HG03060 (cell line): Measurements from ENCODE around the gene EPN2.
A peak's percentile ranks its signal among the peaks of the same experiment; 100 is the strongest.

Experiments used
- ATAC-seq: cut with Tn5 transposase; IDR thresholded peaks from one replicate; pipeline ENCODE4 v1.9.1; 2021; ENCODE audit warnings: low read depth, moderate number of reproducible peaks; ENCODE audit not compliant: unreplicated experiment

EPN2 gene

DNA sequence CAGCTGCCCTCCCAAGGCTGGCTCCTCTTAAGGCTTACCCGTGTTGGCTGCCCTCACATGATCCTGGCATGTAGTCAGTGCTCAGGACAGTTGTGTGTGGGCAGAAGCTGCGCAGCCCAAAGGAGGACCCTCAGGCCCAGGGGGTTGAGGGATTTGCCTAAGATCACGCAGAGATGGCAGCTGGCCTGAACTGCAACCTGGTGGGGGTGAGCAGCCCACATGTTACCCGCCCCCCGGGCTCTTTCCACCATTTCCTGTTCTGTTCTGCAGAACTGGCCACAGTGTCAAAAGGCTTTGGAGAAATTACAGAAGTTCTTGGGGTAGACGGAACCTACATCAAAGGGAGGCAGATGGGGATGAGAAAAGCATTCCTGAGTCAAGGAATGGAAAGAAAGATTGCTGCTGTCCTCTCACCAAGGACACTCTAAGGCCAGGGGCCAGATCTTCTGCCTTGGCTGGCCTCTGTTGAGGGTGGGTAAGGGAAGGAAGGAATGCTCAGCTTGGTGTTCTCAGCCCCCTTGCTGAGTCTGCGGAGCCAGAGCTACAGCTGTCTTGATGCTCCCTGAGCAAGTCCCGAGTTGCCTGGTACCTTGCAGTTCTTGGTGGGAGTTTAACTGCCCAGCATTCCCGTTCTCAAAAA lies 53.0 kb downstream of the EPN2 start:
- no peak for ATAC-seq

DNA sequence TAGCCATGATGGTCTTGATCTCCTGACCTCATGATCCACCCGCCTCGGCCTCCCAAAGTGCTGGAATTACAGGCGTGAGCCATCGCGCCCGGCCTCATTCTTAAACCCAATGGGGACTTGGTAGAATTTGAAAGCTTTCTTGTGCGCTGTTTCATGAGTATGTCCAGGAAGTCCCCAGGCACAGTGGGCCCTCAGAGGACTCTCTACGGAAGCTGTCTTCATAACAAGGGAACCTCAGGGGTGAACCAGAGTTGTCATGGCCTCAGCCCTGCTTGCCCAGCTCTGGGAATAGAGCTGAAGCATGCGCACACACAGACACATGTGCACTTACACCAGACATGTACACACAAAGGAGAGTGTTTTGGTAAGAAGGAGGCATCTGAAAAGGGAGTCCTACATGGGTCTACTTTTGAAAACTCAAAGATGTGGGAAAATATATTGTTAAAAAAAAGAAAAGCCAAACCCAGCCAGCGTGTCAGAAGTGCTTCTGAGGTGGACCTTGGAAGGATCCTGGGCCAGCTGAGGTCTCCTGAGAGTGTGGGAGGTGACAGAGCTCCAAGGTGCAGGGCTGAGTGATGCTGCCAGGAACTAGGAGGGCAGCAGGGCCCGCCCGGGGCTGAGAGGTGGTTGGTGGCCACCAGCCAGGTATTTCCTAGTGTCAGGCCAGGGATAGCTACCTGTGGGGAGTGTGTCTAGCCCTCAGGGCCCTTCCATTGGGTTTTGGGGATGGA lies 54.6 kb downstream of the EPN2 start:
- no peak for ATAC-seq

DNA sequence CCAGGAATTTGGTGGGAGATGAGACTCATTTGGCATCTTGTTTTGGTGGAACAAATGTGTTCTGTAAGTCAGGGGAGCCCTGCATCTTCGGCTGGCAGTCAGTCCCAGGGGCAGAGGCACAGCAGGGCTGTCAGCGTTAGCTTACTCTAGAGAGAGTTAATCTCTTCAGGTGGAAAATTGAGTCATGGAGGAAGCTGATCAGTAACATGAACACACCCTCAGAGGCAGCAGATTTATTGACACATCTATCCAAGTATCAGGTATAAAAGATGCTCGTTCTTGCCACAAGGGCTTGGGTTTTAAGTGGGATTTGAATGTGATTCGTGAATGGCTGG lies 55.2 kb downstream of the EPN2 start:
- ATAC-seq: no peak

DNA sequence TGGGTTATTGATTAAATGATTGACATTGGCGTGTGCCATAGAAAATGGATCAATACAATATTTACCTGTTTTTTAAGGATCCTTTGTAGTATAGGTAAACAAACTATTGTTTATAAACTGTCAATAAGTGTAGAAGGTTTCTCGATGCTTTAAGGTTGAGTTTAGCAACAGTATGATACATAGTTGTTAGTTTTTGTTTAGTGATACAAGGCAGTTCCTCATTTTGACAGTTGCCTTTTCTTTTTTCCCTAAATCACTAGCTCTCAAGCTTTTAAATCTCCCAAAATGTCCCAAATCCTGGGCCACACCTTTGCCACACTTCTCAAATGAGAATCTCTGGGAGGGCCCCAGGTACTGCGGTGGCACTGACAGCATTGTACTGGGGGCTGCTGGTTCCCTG lies 57.3 kb downstream of the EPN2 start:
- ATAC-seq: no peak

DNA sequence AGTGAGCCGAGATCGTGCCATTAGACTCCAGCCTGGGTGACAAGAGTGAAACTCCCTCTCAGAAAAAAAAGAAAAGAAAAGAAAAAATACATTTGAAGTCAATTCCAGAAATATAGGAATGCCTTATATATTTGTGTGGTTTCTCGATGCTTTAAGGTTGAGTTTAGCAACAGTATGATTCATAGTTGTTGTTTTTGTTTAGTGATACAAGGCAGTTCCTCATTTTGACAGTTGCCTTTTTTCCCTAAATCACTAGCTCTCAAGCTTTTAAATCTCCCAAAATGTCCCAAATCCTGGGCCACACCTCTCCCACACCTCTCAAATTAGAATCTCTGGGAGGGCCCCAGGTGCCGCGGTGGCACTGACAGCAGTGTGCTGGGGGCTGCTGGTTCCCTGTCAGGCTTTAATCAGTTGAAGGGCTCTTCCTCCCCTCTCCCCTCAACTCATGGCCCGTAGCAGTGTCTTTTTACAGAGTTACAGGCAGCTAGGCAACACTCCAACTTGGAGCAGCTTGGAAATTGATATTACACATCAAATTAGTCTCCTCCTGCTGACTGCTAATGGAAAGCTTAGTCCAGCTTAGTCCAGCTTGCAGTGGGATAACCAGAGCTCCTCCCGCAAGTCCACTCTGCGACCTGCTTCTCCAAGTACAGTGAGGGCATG lies 58.4 kb downstream of the EPN2 start:
- no peak for ATAC-seq

DNA sequence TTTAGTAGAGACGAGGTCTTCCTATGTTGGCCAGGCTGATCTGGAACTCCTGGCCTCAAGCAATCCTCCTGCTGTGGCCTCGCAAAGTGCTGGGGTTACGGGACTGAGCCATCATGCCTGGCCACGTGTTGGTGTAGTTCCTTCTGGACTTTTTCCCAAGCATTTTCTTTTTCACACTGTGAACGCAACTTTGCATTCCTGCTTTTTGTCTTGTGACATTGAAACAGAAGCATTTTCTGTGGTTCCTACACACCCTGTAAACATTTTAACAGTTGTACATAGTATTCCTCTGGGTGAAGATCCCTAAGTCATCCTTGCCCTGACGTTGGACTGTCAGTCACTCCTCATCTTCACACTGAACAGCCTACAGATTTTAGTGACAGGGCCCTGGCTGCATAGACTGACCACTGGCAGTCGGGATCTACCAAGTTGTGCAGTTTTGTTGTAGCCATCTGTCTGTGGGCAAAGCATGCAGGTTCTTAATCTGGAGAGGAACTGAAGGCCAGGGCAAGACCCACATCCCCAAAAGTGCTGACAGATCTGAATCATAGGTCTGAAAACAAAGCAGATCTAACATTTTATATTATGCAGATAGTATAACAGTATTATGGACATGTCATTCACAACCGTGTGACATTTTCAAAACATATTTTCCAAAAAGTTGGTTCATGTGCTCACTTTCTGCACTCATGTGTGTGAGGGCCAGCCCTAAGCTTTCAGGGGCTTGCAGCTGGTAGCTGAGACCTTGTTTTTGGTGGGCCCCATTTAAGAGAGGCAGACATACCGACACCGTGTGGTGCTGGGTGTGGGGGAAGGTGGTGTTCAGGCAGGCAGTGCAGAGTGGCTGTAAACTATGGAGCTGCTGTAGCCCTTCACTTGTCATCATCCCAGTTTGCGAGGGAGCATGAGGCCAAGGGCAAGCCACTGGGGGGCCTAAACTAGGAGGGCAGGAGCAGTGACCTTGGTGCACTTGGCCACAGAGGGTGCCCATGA lies 59.9 kb downstream of the EPN2 start:
- ATAC-seq: no peak

DNA sequence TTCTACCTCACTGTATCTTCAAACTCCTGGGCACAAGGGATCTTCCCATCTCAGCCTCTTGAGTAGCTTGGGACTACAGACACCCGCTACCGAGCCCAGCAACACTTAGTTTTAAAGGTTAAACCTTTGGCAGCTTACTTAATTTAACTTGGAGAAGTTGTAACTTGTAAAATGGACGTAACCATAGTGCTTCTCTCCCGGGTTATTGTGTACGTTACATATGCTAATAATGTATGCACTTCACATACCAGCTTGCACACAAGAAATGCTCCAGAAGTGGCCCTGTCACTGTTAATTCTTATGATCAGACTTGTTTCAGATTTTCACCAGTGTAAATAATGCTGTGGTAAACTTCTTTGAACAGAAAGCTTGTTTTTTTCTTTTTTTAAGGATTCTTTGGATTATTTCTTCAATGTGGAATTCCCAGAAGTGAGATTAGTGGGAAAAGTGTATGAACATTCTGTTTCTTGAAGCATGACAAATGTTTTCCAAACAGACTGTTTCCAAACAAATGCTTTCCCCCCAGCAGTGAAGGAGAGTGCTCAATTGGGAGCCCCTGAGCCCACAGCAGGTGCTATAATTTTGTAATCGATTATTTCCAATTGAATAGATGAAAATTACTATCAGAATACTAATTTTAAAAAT lies 61.5 kb downstream of the EPN2 start:
- no peak for ATAC-seq

DNA sequence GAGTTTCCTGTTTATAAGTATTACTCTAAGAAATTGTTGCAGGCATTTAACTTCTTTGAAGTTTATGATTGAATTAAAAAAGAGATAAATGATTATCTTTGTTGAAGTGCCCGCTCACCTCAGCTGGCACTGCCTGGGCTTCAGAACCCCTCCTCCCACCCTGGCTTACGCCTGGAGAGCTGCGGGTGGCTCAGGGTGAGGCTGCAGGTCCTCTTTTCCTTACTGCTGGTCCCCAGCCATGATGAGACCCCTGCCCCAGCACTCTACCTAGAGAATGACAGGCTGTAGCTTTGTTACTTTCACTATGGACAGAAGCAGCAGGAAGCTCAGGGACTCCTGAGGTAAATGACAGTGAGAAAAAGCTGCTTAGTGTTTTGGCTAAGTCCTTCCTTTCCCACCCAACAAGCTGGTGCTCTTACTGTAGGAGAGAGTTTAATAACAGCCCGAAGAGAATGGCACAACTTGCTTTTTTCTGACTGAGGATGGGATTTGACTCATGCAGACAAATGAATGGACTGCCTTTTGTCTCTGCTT lies 62.1 kb downstream of the EPN2 start:
- no peak for ATAC-seq

DNA sequence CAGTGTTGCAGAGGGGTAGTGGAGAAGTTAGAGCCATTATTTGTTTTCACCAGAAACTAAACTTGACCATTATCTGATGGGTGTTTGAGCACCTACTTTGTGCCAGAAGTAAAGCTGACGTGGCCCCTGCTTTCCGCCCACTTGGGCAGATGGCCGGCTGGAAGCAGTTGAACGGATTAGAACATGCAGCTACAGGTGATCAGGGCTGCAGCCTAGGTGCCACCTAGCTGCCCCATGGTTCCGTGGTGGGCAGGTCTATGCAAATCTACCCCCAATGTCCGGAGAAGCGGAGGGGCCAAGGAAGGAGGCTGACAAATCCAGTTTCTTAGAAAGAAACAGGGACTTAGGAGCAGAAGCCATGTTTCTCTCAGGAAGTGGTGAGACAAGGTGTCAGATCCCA lies 62.7 kb downstream of the EPN2 start:
- no peak for ATAC-seq

DNA sequence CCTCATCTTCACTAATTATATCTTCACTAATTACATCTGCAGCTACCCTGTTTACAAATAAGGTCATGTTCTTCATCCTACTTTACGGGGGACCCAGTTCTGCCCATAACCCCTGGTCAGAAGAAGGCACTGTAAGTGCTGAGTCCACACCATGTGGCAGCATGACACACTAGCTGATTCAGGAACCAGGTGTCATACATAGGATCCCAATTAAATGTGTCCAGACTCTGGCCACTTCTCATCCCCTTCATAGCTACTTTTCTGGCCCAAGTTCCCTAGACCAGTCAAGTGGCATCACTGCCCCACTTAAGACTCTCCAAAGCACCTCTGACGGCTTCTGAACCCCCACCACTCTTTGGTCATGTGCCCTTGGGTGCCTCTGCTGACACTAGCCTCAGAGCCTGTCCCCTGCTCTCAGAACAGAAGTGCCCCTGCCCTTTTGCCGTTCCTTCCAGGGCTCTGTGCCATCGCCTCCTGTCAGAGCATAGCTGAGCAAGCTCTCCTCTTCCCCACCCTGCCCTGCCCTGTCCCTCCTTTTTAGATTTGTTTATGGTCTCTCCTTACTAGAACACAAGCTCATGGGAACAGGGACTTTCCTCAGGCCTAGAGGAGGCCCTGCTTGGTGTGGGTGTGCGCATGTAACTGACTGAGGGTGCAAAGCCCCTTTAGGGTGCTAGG lies 64.2 kb downstream of the EPN2 start:
- ATAC-seq: no peak

DNA sequence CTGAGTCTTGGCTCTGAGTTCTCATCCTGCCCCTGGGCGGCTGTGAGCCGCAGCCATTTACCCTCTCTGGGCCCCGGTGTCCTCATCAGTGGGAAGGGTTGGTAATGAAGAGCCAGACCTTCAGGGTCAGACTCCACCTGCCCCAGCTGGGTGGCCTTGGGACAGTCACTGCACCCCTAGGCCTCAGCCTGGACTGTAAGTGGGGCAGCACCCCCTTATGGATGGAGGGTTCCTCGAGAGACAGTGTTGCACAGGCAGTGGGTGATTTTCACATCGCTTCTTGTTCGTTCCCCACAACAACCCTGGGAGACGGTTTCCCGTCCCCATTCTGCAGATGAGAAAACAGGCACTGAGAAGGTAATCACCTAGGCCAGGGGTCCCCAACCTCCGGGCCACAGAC lies 64.8 kb downstream of the EPN2 start:
- ATAC-seq: no peak

DNA sequence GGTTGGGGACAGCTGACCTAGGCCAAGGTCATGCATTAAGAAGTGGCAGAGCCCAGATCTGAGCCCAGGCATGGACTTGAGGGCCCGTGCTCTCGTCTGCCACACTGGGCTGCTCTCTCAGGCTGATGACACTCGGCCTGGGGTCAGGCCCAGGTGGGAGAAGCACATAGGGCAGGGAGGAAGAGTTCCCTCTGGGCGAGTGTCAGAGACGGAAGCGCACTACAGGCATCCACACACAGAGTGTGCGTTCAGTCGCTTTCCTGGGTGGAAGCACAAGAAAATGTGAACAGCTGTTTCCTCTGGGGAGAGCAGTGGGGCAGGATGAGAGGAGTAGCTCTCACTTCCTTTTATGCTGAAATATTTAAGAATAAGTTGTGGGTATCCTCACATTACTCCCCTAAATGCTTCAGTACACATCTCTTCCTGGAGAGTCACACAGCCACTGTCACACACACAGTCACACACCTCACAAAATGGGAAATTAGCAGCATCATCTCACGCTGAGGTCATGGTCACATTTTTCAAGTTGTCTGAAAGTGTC lies 65.7 kb downstream of the EPN2 start:
- ATAC-seq: no peak

DNA sequence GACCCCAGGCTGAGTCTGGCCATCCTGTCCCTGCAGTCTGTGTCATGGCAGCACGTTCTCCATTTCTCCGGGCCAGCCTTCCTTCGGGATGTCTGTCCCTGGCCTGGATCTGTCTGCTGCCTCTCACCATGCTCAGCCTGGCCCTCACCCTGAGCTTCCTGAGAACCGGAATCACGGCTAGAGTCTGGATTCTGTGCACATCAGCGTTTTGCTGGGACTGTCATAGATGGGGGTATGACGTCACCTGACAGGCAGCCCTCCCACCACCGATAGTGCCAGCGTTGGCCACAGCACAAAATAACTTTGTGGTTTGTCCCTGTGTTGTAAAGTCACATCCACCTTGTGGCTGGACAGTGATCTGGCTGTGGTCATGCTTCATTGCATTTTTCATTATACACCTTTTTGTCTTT lies 66.2 kb downstream of the EPN2 start:
- no peak for ATAC-seq

DNA sequence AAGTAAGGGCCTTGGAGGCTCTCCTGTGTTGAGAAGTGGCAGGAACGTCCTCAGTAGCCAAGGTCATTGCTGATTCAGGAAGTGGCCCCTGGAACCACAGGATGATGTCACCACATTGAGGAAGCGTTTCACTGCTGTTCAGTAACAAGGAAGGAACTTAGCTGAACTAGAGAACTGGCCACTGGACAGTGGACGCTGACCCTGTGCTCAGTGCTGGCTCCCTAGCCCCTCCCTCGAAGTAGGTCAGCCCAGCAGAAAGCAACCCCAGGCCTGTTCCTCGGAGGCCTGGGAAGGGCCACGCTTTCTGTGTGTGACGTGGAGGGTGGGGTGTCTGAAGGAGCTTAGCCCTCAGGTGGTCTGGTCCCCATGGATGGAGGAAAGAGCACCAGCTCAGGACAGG lies 67.0 kb downstream of the EPN2 start:
- no peak for ATAC-seq

DNA sequence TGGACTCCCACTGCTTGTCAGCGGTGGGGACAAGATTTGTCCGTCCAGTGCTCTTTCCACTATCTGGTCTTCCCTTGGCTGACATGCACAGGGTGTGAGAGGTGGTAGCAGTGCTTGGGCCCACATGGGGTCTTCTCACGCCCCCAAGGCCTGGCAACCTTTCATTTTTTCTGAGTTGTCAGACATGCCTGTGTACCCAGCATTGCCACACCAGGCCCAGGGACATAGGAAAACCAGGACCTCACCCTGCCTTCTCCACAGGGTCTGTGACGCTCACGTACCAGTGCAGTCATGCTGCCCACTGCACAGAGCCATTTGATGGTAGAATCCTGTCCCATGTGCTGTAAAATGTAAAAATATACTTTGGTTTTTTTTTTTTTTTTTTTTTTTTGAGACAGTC lies 67.6 kb downstream of the EPN2 start:
- no peak for ATAC-seq

DNA sequence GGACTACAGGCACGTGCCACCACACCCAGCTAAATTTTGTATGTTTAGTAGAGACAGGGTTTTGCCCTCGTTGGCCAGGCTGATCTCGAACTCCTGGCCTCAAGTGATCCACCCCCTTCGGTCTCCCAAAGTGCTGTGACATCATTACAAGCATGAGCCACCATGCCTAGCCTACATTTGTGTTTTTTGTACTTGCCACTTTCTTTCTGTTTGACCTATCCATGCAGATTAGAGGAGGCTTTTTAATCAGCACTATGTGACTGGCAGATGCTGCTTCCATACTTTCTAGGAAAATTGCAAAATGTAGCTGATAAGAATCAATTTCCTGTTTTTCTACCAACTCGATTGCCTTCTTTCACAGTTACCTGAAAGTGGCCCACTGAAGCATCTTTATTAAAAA lies 68.1 kb downstream of the EPN2 start:
- no peak for ATAC-seq

DNA sequence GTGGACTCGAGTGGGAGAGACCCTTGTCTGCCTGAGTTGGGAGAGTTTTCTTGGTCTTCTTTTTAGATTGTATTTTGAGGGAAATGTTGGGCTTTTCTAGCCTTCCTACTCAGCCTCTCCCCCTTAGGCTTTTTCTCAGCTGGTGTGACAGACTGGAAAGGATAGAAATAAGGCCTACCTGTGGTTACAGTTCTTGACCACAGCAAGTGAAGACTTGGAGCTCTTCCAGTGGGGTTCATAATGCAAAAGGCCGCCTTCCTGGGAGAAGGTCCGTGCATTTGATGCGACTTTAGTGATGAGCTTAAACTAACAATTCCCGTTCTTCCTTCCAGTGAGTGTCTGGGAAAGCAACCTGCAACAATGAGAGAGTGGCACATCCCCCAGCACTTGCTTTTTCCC lies 68.6 kb downstream of the EPN2 start:
- no peak for ATAC-seq

DNA sequence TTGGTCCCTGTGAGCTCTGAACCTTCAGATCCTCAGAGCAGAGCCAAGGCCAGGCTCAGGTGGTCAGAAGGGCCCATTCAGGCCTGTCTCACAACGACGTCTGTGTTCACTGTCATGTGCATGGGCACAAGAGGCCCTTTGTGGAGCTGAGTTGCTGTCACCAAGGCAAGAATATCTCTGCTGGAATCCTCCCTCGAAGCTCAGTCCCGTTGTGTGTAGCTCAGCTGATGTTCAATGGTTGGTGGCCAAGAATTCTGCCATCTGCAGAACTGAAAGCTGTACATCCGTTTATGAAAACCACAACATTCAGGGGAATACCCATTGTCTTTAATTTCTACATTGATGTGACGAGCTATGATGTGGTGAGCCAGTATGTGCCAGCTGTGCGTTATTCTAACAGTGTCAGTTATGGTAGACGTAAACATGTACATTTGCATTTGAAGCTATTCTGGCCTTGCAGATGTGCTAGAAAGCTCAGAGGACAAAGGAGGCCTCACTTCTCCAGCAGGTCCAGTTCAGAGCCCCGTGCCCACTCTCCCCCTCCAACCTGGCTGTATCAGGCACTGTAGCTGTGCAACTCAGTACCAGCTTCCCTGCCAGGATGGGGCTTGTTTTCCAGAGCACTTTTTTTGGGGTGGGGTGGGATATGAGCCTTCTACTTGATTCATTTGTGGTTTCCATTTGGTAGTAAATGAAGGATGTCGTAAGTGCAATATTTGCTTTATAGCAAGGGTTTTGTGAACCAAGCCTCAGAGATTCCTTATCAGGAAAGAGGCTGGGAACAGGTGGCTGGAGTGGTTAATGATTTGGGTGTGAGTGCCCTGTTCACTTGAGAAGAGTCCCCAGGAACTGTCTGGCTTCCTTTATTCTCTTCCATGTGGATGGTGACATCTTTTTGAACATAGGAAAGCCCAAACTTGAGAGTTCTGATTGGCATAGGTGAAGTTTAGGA lies 69.3 kb downstream of the EPN2 start:
- peak; percentile 85 for ATAC-seq
